ENCODE results near the gene NECTIN1.

Gene NECTIN1

GRCh38 chr11:119673052-119673758 lies 55.8 kb downstream of the NECTIN1 start:
- DNase-seq (ENCODE audit: low read depth), result no peak
- H3K4me3 ChIP-seq (ENCODE audit: low read depth, low read length), result no peak overlapping the region
- TF ChIP-seq, protein P1, sequence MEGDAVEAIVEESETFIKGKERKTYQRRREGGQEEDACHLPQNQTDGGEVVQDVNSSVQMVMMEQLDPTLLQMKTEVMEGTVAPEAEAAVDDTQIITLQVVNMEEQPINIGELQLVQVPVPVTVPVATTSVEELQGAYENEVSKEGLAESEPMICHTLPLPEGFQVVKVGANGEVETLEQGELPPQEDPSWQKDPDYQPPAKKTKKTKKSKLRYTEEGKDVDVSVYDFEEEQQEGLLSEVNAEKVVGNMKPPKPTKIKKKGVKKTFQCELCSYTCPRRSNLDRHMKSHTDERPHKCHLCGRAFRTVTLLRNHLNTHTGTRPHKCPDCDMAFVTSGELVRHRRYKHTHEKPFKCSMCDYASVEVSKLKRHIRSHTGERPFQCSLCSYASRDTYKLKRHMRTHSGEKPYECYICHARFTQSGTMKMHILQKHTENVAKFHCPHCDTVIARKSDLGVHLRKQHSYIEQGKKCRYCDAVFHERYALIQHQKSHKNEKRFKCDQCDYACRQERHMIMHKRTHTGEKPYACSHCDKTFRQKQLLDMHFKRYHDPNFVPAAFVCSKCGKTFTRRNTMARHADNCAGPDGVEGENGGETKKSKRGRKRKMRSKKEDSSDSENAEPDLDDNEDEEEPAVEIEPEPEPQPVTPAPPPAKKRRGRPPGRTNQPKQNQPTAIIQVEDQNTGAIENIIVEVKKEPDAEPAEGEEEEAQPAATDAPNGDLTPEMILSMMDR (IDR thresholded peaks at IDR 0.05; ENCODE audit: low read depth, low read length), result no peak
- TF ChIP-seq, protein P2, sequence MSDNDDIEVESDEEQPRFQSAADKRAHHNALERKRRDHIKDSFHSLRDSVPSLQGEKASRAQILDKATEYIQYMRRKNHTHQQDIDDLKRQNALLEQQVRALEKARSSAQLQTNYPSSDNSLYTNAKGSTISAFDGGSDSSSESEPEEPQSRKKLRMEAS (IDR thresholded peaks at IDR 0.05; ENCODE audit: low read depth, low read length), result no peak
- TF ChIP-seq POLR2A (IDR thresholded peaks at IDR 0.05; ENCODE audit: extremely low read depth, insufficient read length) (no peak), MYC (IDR thresholded peaks at IDR 0.05; ENCODE audit: low read depth, low read length) (no peak)

DNA sequence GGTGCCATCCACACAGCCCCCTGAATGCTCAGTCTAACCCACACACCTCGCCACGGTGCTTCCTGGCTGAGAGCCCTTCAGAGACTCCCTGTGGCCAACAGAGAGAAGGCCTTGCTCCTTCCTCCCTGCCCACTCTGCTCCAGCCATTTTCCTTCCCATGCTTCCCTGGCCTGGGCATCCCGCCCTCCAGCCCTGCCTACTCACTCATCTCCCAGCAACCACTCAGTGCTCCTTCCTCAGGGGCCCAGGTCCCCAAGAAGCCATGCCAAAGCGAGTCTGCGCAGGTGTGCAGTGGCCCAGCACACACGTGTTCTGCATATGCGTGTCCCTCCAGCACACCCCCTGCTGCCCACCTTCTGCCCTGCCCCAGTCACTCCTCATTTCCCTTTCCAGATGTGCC lies 56.4 kb downstream of the NECTIN1 start:
- DNase-seq (ENCODE audit: low read depth), result no peak
- TF ChIP-seq, protein P2 (IDR thresholded peaks at IDR 0.05; ENCODE audit: low read depth, low read length), result no peak
- TF ChIP-seq, protein P1 (IDR thresholded peaks at IDR 0.05; ENCODE audit: low read depth, low read length), result no peak
- TF ChIP-seq MYC (IDR thresholded peaks at IDR 0.05; ENCODE audit: low read depth, low read length) (no peak), POLR2A (IDR thresholded peaks at IDR 0.05; ENCODE audit: extremely low read depth, insufficient read length) (no peak)
- H3K4me3 ChIP-seq (ENCODE audit: low read depth, low read length), result no peak overlapping the region

GRCh38 chr11:119671561-119672015 lies 57.4 kb downstream of the NECTIN1 start:
- TF ChIP-seq, protein P1 (IDR thresholded peaks at IDR 0.05; ENCODE audit: low read depth, low read length), result no peak
- TF ChIP-seq POLR2A (IDR thresholded peaks at IDR 0.05; ENCODE audit: extremely low read depth, insufficient read length), result no peak
- TF ChIP-seq, protein P2 (IDR thresholded peaks at IDR 0.05; ENCODE audit: low read depth, low read length), result no peak
- no peak for TF ChIP-seq MYC (IDR thresholded peaks at IDR 0.05; ENCODE audit: low read depth, low read length)
- H3K4me3 ChIP-seq (ENCODE audit: low read depth, low read length), result no peak overlapping the region
- no peak for DNase-seq (ENCODE audit: low read depth)

- H3K4me3 ChIP-seq (ENCODE audit: low read depth, low read length), result no peak overlapping the region
- no peak for DNase-seq (ENCODE audit: low read depth)
- TF ChIP-seq POLR2A (IDR thresholded peaks at IDR 0.05; ENCODE audit: extremely low read depth, insufficient read length), result no peak
- TF ChIP-seq, protein P2 (IDR thresholded peaks at IDR 0.05; ENCODE audit: low read depth, low read length), result no peak
- no peak for TF ChIP-seq MYC (IDR thresholded peaks at IDR 0.05; ENCODE audit: low read depth, low read length)
- TF ChIP-seq, protein P1 (IDR thresholded peaks at IDR 0.05; ENCODE audit: low read depth, low read length), result no peak
Observed at GRCh38 chr11:119671051-119671450, 57.9 kb downstream of the NECTIN1 start.

- H3K4me3 ChIP-seq (ENCODE audit: low read depth, low read length), result no peak overlapping the region
- TF ChIP-seq MYC (IDR thresholded peaks at IDR 0.05; ENCODE audit: low read depth, low read length) (no peak), POLR2A (IDR thresholded peaks at IDR 0.05; ENCODE audit: extremely low read depth, insufficient read length) (no peak)
- TF ChIP-seq, protein P2 (IDR thresholded peaks at IDR 0.05; ENCODE audit: low read depth, low read length), result no peak
- TF ChIP-seq, protein P1 (IDR thresholded peaks at IDR 0.05; ENCODE audit: low read depth, low read length), result no peak
- DNase-seq (ENCODE audit: low read depth), result no peak
Observed at GRCh38 chr11:119669487-119669886, 59.5 kb downstream of the NECTIN1 start.
